ENCODE measurements around the gene OR6X1. TPM values are rescaled to one million over a fixed set of nuclear protein-coding genes. Genes with fewer than 3 reads are reported as not detected.

The OR6X1 gene
- total RNA-seq, 1 experiment from 2014 or later, result not detected

GRCh38 chr11:123742031-123742723, 12.1 kb downstream of the OR6X1 start:
- peaks cover 8% of the 10 kb centered on the region; the same call in 1 of the 2 replicates for H3K4me1 ChIP-seq (ENCODE audit: insufficient read depth, low read length)
- no peak overlapping the region for H2BK5ac ChIP-seq (ENCODE audit: insufficient read length, low read length)
- peaks cover 0 to 35% (median 34%) of the 10 kb centered on the region in 3 experiments for H3K36me3 Mint-ChIP-seq (ENCODE audit: insufficient read depth in 1 of 3, low read depth in 3 of 3)
- no peak overlapping the region for H2BK20ac ChIP-seq (ENCODE audit: low read depth, low read length, poor library complexity, severe bottlenecking)
- H3K4me1 Mint-ChIP-seq, result peaks cover 51 to 52% of the 10 kb centered on the region in 2 experiments
- no peaks in the 10 kb centered on the region for H3K27me3 ChIP-seq (ENCODE audit: insufficient read depth, low read length)
- no peak overlapping the region for H2BK15ac ChIP-seq (ENCODE audit: low read depth, low read length)
- peak overlapping the region; percentile 15 for H3K56ac ChIP-seq (ENCODE audit: insufficient read length, low read depth, low read length)
- H3K27ac ChIP-seq (ENCODE audit: insufficient read length, low read depth, low read length), result peak overlapping the region; percentile 83
- H3K27me3 Mint-ChIP-seq (ENCODE audit: low read depth), result no peaks in the 10 kb centered on the region
- no peak overlapping the region for H2AK5ac ChIP-seq (ENCODE audit: insufficient read length, low read length)
- H4K5ac ChIP-seq (ENCODE audit: insufficient read length, low read depth, low read length), result no peak overlapping the region
- peaks cover 27% of the 10 kb centered on the region; the same call in 1 of the 2 replicates for H3K79me2 ChIP-seq (ENCODE audit: insufficient read depth, low read length)
- peaks cover 8% of the 10 kb centered on the region for H3K23me2 ChIP-seq (ENCODE audit: insufficient read length, low read depth, low read length, poor library complexity, severe bottlenecking)
- no peak overlapping the region for H2AFZ ChIP-seq (ENCODE audit: low read length)
- peak; percentile 70 for DNase-seq
- no CpG with 5 or more reads among the region's 12 CpGs for WGBS (ENCODE audit: extremely low coverage, insufficient read length, low lambda C conversion rate)
- H3K9me3 Mint-ChIP-seq, result peaks cover 21 to 25% of the 10 kb centered on the region in 2 experiments
- H4K8ac ChIP-seq (replicated peaks; ENCODE audit: insufficient read length, low read depth, low read length), result no peak overlapping the region
- H3K79me1 ChIP-seq (ENCODE audit: insufficient read depth, low read depth, low read length, poor library complexity, severe bottlenecking), result no peaks in the 10 kb centered on the region
- no peak overlapping the region for H3K23ac ChIP-seq (ENCODE audit: insufficient read length, low read depth, low read length)
- H3K4me3 Mint-ChIP-seq, result peak overlapping the region; percentile 95 to 97
- H3K9me3 ChIP-seq (ENCODE audit: control insufficient read depth, low read depth, low read length), result peaks cover 19% of the 10 kb centered on the region
- H4K91ac ChIP-seq (ENCODE audit: insufficient read length, low read depth, low read length), result no peak overlapping the region
- no peak overlapping the region for H3K14ac ChIP-seq (ENCODE audit: insufficient read depth, low read length)
- peak overlapping the region; percentile 74 for H3K4me2 ChIP-seq (ENCODE audit: insufficient read depth, insufficient read length, low read length)
- no peak overlapping the region for H2BK12ac ChIP-seq (ENCODE audit: insufficient read length, low read depth, low read length)
- H3K9ac ChIP-seq (ENCODE audit: extremely low read depth, insufficient read length, low read length), result peak overlapping the region; percentile 51
- H3T11ph ChIP-seq (ENCODE audit: low read length), result no peak overlapping the region
- H2BK120ac ChIP-seq (ENCODE audit: low read depth, low read length, poor library complexity, severe bottlenecking), result no peak overlapping the region
- H4K20me1 ChIP-seq (ENCODE audit: control insufficient read depth, insufficient read depth, insufficient read length), result no peaks in the 10 kb centered on the region
- no peak overlapping the region for H3K4ac ChIP-seq (ENCODE audit: low read depth, low read length)
- no peak overlapping the region for H3K18ac ChIP-seq (ENCODE audit: insufficient read length, low read depth, low read length)
- H3K27ac Mint-ChIP-seq, result peak overlapping the region; percentile 82 to 97 (median 93)
- TF ChIP-seq CTCF (conservative IDR thresholded peaks at IDR 0.05), result no peak
